GM12864 (cell line): ENCODE data around the gene TUBA4A.

Source experiments
- DNase-seq: peaks from one replicate; pipeline ENCODE4 v3.0.0-alpha.2; 2011; ENCODE audit warnings: low read depth
- H3K4me3 ChIP-seq: 2 replicates; pipeline ENCODE4 v1.5.1; 2011; ENCODE audit warnings: mild to moderate bottlenecking, low read depth, low read length, control low read depth
- TF ChIP-seq, protein P1 (sequence below): IDR thresholded peaks from 2 replicates; pipeline ENCODE4 v1.5.1; 2011; ENCODE audit warnings: low read depth, mild to moderate bottlenecking, moderate library complexity, low read length, control low read depth, inconsistent platforms; ENCODE audit errors: missing control alignments

Gene TUBA4A

GRCh38 chr2:219223831-219224610 lies 29.7 kb downstream of the TUBA4A start:
- no peak overlapping the region for H3K4me3 ChIP-seq
- TF ChIP-seq, protein P1, sequence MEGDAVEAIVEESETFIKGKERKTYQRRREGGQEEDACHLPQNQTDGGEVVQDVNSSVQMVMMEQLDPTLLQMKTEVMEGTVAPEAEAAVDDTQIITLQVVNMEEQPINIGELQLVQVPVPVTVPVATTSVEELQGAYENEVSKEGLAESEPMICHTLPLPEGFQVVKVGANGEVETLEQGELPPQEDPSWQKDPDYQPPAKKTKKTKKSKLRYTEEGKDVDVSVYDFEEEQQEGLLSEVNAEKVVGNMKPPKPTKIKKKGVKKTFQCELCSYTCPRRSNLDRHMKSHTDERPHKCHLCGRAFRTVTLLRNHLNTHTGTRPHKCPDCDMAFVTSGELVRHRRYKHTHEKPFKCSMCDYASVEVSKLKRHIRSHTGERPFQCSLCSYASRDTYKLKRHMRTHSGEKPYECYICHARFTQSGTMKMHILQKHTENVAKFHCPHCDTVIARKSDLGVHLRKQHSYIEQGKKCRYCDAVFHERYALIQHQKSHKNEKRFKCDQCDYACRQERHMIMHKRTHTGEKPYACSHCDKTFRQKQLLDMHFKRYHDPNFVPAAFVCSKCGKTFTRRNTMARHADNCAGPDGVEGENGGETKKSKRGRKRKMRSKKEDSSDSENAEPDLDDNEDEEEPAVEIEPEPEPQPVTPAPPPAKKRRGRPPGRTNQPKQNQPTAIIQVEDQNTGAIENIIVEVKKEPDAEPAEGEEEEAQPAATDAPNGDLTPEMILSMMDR: no peak
- DNase-seq: no peak

DNA sequence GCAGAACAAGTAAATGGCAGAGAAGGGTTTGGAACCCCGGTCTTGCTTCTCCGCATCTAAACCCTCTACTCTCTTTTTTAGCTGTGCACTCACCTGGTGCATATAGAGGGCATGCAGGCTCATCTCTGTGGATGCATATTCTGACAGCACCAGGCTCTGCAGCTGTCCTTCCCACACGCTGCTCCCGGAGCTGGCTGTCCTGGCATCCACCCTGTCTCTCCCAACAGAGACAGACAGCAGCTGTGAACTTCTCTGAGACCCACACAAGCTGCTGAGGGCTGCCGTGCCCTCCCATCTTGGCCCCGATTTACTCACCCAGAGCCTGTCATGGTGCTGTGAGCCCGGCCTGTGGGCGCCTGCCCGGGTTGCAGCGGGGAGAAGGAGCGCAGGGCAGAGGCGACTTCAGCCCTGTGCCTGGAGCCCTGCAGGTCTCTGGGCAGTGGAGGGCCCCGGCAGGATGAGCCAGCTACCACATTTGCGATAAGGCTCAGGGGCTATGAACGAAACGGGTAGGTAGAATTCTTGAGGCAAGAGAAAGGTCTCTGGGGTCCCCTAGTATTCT lies 31.7 kb downstream of the TUBA4A start:
- no peak for DNase-seq
- TF ChIP-seq, protein P1: no peak
- H3K4me3 ChIP-seq: no peak overlapping the region

- TF ChIP-seq, protein P1: no peak
- DNase-seq: no peak
- H3K4me3 ChIP-seq: no peak overlapping the region
These were observed 32.9 kb downstream of the TUBA4A start for GRCh38 chr2:219220652-219221402.

- no peak overlapping the region for H3K4me3 ChIP-seq
- DNase-seq: no peak
- TF ChIP-seq, protein P1: no peak
These were observed 33.8 kb downstream of the TUBA4A start for GRCh38 chr2:219219784-219220532.

DNA sequence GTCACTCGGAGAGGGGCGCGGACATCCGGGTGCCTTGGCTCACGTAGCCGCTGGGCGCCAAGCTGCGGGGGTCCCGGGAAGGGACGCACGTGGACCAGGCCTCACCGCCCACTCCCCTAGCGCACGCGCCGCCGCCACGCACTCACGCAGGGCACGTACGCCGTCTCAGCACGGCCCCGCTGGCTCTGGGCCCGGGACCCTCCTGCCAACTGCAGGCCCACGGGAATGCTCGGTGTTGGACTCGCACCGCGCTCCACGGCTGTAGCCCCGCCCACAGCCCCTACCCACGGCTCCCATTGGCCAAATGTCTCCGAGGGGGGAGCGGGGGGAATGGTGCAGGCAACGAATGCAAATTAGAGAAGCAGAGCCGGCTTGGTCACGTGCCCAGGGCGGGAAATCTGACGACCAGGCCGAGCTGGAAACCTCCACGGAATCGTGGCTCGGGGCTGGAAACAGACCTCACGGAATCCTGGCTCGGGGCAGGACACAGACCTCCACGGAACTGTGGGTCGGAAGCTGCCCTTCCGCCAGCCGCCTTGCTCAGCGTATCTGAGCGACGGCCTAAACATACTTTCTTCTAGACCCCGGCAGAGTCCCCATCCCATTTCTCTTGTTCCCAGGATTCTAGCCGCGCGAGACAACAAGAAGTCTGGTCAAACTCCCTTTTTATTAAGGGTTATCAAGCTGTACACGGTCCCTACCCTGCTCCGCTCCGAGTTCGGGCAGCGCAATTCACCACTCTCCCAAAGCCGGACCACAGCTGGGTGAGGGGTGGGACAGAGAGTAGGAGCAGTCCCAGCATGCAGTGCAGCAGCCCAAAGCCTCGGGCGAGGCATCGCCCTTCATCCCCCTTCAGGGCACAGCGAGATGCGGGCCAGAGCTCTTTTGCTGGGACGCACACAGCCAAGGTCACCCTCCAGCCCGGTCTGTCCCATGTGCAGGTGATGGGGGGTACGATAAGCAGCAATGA lies 34.7 kb downstream of the TUBA4A start, which contains the start of gene ABCB6:
TSS of gene ABCB6 (minus strand) at position 227 of the 970 bp plus-strand sequence. CDS start 285 bp downstream, outside the sequence.
- peak within 1 kb of the TSS; percentile 86 for H3K4me3 ChIP-seq
- TF ChIP-seq, protein P1: no peak
- peak; percentile 62 for DNase-seq

DNA sequence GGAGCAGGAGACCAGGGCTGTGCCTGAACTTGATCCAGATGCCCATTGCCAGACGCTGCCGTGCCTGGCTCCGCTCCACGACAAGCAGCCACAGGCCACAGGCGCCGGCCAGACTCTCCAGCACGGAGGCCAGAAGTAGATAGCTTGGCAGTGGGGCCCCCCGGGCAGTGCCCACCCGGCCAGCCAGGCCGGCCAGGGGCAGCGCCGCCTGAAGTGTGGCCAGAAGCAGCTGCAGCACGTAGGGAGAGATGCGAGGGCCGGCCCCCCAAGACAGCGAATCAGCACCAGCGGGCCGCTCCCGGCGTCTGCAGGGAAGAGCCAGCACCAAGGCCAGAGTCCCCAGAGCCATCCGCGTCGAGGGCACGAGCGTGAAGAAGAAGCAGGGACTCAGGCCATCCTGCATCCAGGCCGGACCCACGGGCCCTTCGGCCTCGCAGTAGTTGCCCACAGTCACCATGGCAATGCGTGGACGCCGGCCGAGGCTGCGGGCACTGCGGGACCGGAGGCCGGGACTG lies 35.4 kb downstream of the TUBA4A start:
- peak overlapping the region; percentile 86 for H3K4me3 ChIP-seq
- no peak for DNase-seq
- TF ChIP-seq, protein P1: no peak
